GM23338 (cell line): ENCODE results near the gene SBF2. TPM values are rescaled to one million over a fixed set of nuclear protein-coding genes. Genes with fewer than 3 reads are reported as not detected.

Experiments
- ATAC-seq: fragments of 200-7000 bp; cut with Tn5 transposase; 3 replicates; pipeline ENCODE4 v1.9.1; 2020
- DNase-seq: peaks from one replicate; pipeline ENCODE4 v3.0.0-alpha.2; 2015; ENCODE audit warnings: low spot score
- H2AFZ ChIP-seq: fragments of 200-600 bp; sonication (generic); 2 replicates; pipeline ENCODE4 v1.8.0; 2016; ENCODE audit warnings: antibody characterized with exemption, mild to moderate bottlenecking, moderate library complexity
- H3F3A ChIP-seq: fragments of 200-600 bp; sonication (generic); replicated peaks from 2 replicates; pipeline ENCODE4 v1.8.0; 2017; ENCODE audit warnings: antibody characterized with exemption, mixed run types, low read depth
- H3K27ac ChIP-seq: fragments of 200-600 bp; sonication (generic); 2 replicates; pipeline ENCODE4 v1.6.1; 2016; ENCODE audit warnings: low read depth
- H3K27me3 ChIP-seq: fragments of 200-600 bp; sonication (generic); 2 replicates; pipeline ENCODE4 v1.8.0; 2016; ENCODE audit warnings: mild to moderate bottlenecking, mixed run types, moderate library complexity; ENCODE audit not compliant: insufficient read depth
- H3K36me3 ChIP-seq: fragments of 200-600 bp; sonication (generic); 2 replicates; pipeline ENCODE4 v1.8.0; 2016; ENCODE audit warnings: mild to moderate bottlenecking; ENCODE audit not compliant: insufficient read depth
- H3K4me1 ChIP-seq: fragments of 200-600 bp; sonication (generic); 2 replicates; pipeline ENCODE4 v1.8.0; 2016; ENCODE audit warnings: mild to moderate bottlenecking, moderate library complexity; ENCODE audit not compliant: insufficient read depth
- H3K4me2 ChIP-seq: fragments of 200-600 bp; sonication (generic); 2 replicates; pipeline ENCODE4 v1.7.1; 2017; ENCODE audit warnings: mixed run types
- H3K4me3 ChIP-seq: fragments of 200-600 bp; sonication (generic); 2 replicates; pipeline ENCODE4 v1.6.1; 2016; ENCODE audit warnings: mixed run types
- H3K79me2 ChIP-seq: fragments of 200-600 bp; sonication (generic); replicated peaks from 2 replicates; pipeline ENCODE4 v1.8.0; 2017; ENCODE audit warnings: mild to moderate bottlenecking; ENCODE audit not compliant: insufficient read depth
- H3K9me2 ChIP-seq: fragments of 200-600 bp; sonication (generic); 2 replicates; pipeline ENCODE4 v1.8.0; 2017; ENCODE audit not compliant: insufficient read depth
- H4K20me1 ChIP-seq: fragments of 200-600 bp; sonication (generic); replicated peaks from 2 replicates; pipeline ENCODE4 v1.8.0; 2017; ENCODE audit warnings: mild to moderate bottlenecking; ENCODE audit not compliant: insufficient read depth
- H3K27ac Mint-ChIP-seq: 2 replicates; pipeline ENCODE4 v1.8.0; 2020; ENCODE audit warnings: inconsistent platforms, mild to moderate bottlenecking, moderate library complexity, mixed read lengths
- H3K27me3 Mint-ChIP-seq: 3 replicates; pipeline ENCODE4 v1.8.0; 2022; ENCODE audit warnings: low read depth, mild to moderate bottlenecking, moderate library complexity, mixed read lengths, inconsistent platforms; ENCODE audit not compliant: insufficient read depth, poor library complexity
- H3K36me3 Mint-ChIP-seq: 3 replicates; pipeline ENCODE4 v1.8.0; 2021; ENCODE audit warnings: low read depth, mild to moderate bottlenecking, inconsistent platforms, moderate library complexity, mixed read lengths
- H3K4me1 Mint-ChIP-seq: 3 replicates; pipeline ENCODE4 v1.8.0; 2020; ENCODE audit warnings: mild to moderate bottlenecking, inconsistent platforms, mixed read lengths
- H3K4me3 Mint-ChIP-seq: 3 replicates; pipeline ENCODE4 v1.8.0; 2021; ENCODE audit warnings: moderate library complexity, mild to moderate bottlenecking, inconsistent platforms, mixed read lengths
- H3K9me3 Mint-ChIP-seq: 3 replicates; pipeline ENCODE4 v1.8.0; 2020; ENCODE audit warnings: moderate library complexity, mild to moderate bottlenecking, inconsistent platforms, mixed read lengths
- CREB1 ChIP-seq: fragments of 250-450 bp; sonication (Bioruptor Pico); IDR thresholded peaks from 2 replicates; pipeline ENCODE4 v1.5.0; 2020; ENCODE audit warnings: low read depth, mild to moderate bottlenecking, moderate library complexity
- ETS1 ChIP-seq: IDR thresholded peaks from 2 replicates; pipeline ENCODE4 v1.6.1; 2016; ENCODE audit warnings: antibody characterized with exemption
- EZH2 ChIP-seq: fragments of 200-600 bp; sonication (generic); IDR thresholded peaks from one replicate; pipeline ENCODE4 v1.8.0; 2017; ENCODE audit warnings: antibody characterized with exemption, mild to moderate bottlenecking, low read depth; ENCODE audit not compliant: unreplicated experiment
- EZH2phosphoT487 ChIP-seq: fragments of 200-600 bp; sonication (generic); IDR thresholded peaks from one replicate; pipeline ENCODE4 v1.8.1; 2018; ENCODE audit warnings: antibody characterized with exemption; ENCODE audit not compliant: unreplicated experiment
- JUNB ChIP-seq: IDR thresholded peaks from one replicate; pipeline ENCODE4 v1.6.1; 2016; ENCODE audit warnings: antibody characterized with exemption; ENCODE audit not compliant: unreplicated experiment
- NANOG ChIP-seq: IDR thresholded peaks from 2 replicates; pipeline ENCODE4 v1.6.1; 2016; ENCODE audit warnings: antibody characterized with exemption, borderline replicate concordance
- POLR2AphosphoS5 ChIP-seq: IDR thresholded peaks from 2 replicates; pipeline ENCODE4 v1.6.1; 2016; ENCODE audit warnings: antibody characterized with exemption, low read depth
- REST ChIP-seq: IDR thresholded peaks from one replicate; pipeline ENCODE4 v1.6.1; 2018; ENCODE audit warnings: antibody characterized with exemption; ENCODE audit not compliant: unreplicated experiment
- STAT1 ChIP-seq: IDR thresholded peaks from one replicate; pipeline ENCODE4 v1.6.1; 2016; ENCODE audit warnings: antibody characterized with exemption; ENCODE audit not compliant: unreplicated experiment
- ZNF114 ChIP-seq: fragments of 250-450 bp; sonication (Bioruptor Pico); IDR thresholded peaks from 2 replicates; pipeline ENCODE4 v1.5.0; 2020; ENCODE audit warnings: mild to moderate bottlenecking, moderate library complexity
- ZNF331 ChIP-seq: fragments of 250-450 bp; sonication (Bioruptor Pico); IDR thresholded peaks from 2 replicates; pipeline ENCODE4 v1.5.0; 2020; ENCODE audit warnings: low read depth, mild to moderate bottlenecking, moderate library complexity
- polyA plus RNA-seq: library from polyadenylated mRNA; unstranded; fragments of >200 nt; fragmentation: Nextera tagmentation; extraction: Ambion mirVana; gene quantifications from 2 replicates; pipeline ENCODE4 v1.2.1, GENCODE V29; 2016
- total RNA-seq: library from RNA; depleted of rRNA; stranded (reverse); fragments of >200 nt; shearing (Covaris generic); gene quantifications from 2 replicates; pipeline ENCODE4 v1.2.3, GENCODE V29; 2014

The SBF2 gene
- total and polyA plus RNA-seq, 2 experiments from 2014 or later: 25.6 to 53.5 TPM

- TF ChIP-seq REST: no peak
- TF ChIP-seq ZNF331 (CRISPR knock-in tag): no peak
- no peak for TF ChIP-seq STAT1
- no peak for TF ChIP-seq ETS1
These were observed 32.3 kb upstream of the SBF2 start (continued) for GRCh38 chr11:10326012-10326964.

- Histone ChIP-seq H3K27ac (no peak overlapping the region), H3K27me3 (no peaks in the 10 kb centered on the region), H4K20me1 (no peaks in the 10 kb centered on the region), H3K4me3 (no peak overlapping the region), H3K36me3 (no peaks in the 10 kb centered on the region), H3F3A (no peaks in the 10 kb centered on the region), H3K4me2 (no peak overlapping the region), H3K9me2 (peaks cover 23% of the 10 kb centered on the region), H3K79me2 (no peaks in the 10 kb centered on the region), H2AFZ (no peak overlapping the region), H3K4me1 (peaks cover 24% of the 10 kb centered on the region)
- no peak for DNase-seq
- Mint-ChIP-seq H3K27ac (no peak overlapping the region), H3K4me3 (no peak overlapping the region), H3K9me3 (no peaks in the 10 kb centered on the region), H3K4me1 (peaks cover 34% of the 10 kb centered on the region), H3K27me3 (peaks cover 7% of the 10 kb centered on the region), H3K36me3 (no peaks in the 10 kb centered on the region)
- no peak for ATAC-seq
- TF ChIP-seq JUNB (no peak), STAT1 (no peak), EZH2 (no peak), POLR2AphosphoS5 (no peak), CREB1 (CRISPR knock-in tag) (no peak), ZNF114 (no peak), EZH2phosphoT487 (no peak), NANOG (no peak), ETS1 (no peak)
These were observed 31.4 kb upstream of the SBF2 start for GRCh38 chr11:10325277-10326011.
